ENCODE measurements around the gene GDF7. TPM values are rescaled to one million over a fixed set of nuclear protein-coding genes. Genes with fewer than 3 reads are reported as not detected.

The GDF7 gene
- total and polyA plus RNA-seq, 10 of the 15 experiments (the other 5 are each of a cell fraction or from before 2014, with no cell fraction given), result 0.02 to 0.11 (median 0.04) TPM; not detected in 1

DNA sequence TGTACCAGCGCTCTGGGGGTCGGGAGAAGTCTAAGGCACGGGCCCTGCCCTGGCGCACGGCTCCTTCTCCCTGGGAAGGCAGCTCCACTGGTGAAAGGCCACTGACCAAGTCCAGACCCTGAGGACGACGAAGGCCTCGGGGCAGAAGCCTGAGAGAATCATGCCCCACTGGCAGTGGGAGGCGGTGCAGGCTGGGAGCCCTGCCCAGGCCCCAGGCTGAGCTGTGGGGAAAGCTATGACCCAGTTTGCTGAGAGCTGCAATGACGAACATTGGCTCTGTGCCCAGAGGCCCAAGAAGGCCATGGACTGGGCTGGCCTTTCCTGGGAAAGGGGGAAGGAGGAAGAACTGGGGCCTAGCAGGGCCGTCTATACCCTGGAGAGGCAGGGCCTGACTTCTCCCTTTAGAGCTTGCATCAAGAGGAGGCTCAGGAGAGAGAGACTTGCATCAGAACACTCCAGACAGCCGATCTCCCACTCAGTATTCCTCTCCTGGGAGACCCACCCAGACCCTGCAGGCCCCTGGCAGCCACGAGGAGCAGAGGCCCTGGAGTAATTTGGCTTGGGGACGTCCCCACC is 49.0 kb upstream of the GDF7 start:
- RAD21 ChIA-PET (ENCODE audit: unreplicated experiment), result interaction anchor here (1.3 to 2.1 kb wide), 2 partner anchors 22 to 171 kb away, joined by 3 to 5 read pairs; partner anchors contain the start of gene RHOB

More for the DNA sequence above, 49.0 kb upstream of the GDF7 start:
- CTCF ChIA-PET, result interaction anchor here (1.0 to 1.4 kb wide), 3 partner anchors 15 to 207 kb away, joined by 3 to 5 read pairs (median 3); partner anchors contain the start of gene HS1BP3
- Histone ChIP-seq H3K79me2 (ENCODE audit: control insufficient read depth, insufficient read depth, low read length) (no peaks in the 10 kb centered on the region), H3K27me3 (replicated peaks in 1 of 2; ENCODE audit: control insufficient read depth in 2 of 2, insufficient read depth in 2 of 2, low read length in 1 of 2) (no peaks in the 10 kb centered on the region), H4K20me1 (ENCODE audit: control insufficient read depth, insufficient read depth) (no peaks in the 10 kb centered on the region), H3K36me3 (ENCODE audit: control insufficient read depth in 2 of 2, insufficient read depth in 2 of 2, low read length in 1 of 2) (no peaks in the 10 kb centered on the region), H3K4me1 (ENCODE audit: control insufficient read depth, insufficient read depth, low read length) (no peaks in the 10 kb centered on the region), H3K9ac (ENCODE audit: control insufficient read depth, insufficient read depth, low read length) (no peak overlapping the region), H3K27ac (ENCODE audit: control insufficient read depth, insufficient read depth) (no peak overlapping the region), H3K4me2 (ENCODE audit: control insufficient read depth, insufficient read depth) (no peak overlapping the region), H2AFZ (ENCODE audit: control insufficient read depth, low read depth, low read length) (no peak overlapping the region), H3K9me3 (replicated peaks; ENCODE audit: control insufficient read depth, insufficient read depth, low read length) (no peaks in the 10 kb centered on the region), H3K4me3 (no peak overlapping the region)
- in situ Hi-C loops (cut with MboI) (no loop called here), intact Hi-C loops (cut with micrococcal nuclease; ENCODE audit: unreplicated experiment) (no loop called here)
- WGBS (ENCODE audit: insufficient coverage, insufficient replicate concordance, low lambda C conversion rate, missing lambda C conversion rate), result 49% methylated on average over 14 of the region's 14 CpGs
- no peak for TF ChIP-seq SREBF2 (IDR thresholded peaks at IDR 0.05; ENCODE audit: low read length)
- no peak for TF ChIP-seq ATF7 (IDR thresholded peaks at IDR 0.05; ENCODE audit: low read depth)
- TF ChIP-seq STAT1 (conservative IDR thresholded peaks at IDR 0.05), result no peak
- 0 out of 6 replicates have a peak, but pooled peaks of 1 of the 3 experiments have one; percentile 15 for TF ChIP-seq CTCF (IDR thresholded peaks at IDR 0.05 in 2 of 3, conservative IDR thresholded peaks at IDR 0.05 in 1 of 3; ENCODE audit: control insufficient read depth in 2 of 3, extremely low read depth in 1 of 3, insufficient read depth in 1 of 3, low read depth in 3 of 3, low read length in 3 of 3)
- TF ChIP-seq KLF5 (IDR thresholded peaks at IDR 0.05; ENCODE audit: partially characterized antibody), result no peak
- TF ChIP-seq KDM1A (IDR thresholded peaks at IDR 0.05; ENCODE audit: borderline replicate concordance), result no peak
- no peak for TF ChIP-seq BRCA1 (IDR thresholded peaks at IDR 0.05; ENCODE audit: low read depth, low read length)
- SMC1A ChIA-PET (ENCODE audit: uncharacterized antibody, unreplicated experiment), result interaction anchor here (0.9 to 1.3 kb wide), 2 partner anchors 17 to 204 kb away, joined by 3 to 4 read pairs; no protein-coding TSS in a partner anchor
- POLR2A ChIA-PET, result interaction anchor here (0.9 kb wide), 1 partner anchor 92 kb away, joined by 3 read pairs; no protein-coding TSS in a partner anchor
- DNase-seq (ENCODE audit: low read depth, low spot score), result no peak
- no peak for FAIRE-seq
- BruUV-seq (replicated peaks), result no TSS peak
- peak; percentile 67 for ATAC-seq
